ENCODE results near the gene BBS7.

The BBS7 gene

DNA sequence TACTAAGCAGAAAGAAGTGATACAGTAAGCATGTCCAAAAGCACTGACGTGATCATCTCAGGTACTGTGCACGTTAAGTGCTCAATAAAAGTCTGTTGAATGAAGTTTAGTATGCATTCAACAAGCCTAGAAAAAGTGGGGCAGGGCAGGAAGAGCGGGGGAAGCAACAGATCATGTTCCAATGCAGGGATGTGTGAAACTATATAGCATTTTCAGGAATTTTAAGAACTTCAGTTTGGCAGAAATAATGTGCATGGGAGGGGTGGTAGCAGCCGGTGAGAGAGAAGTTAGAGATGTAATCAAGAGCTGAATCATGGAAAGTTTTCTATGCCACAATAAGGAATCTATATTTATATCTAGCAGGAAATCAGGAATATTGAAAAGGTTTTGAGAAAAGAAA, 27.4 kb downstream of the BBS7 start:
- no peak overlapping the region for H3K4me3 ChIP-seq (ENCODE audit: low read depth, low read length)
- DNase-seq (ENCODE audit: low read depth): no peak
- in situ Hi-C loops (cut with HindIII; ENCODE audit: low sequenced_read_pairs): no loop called here
- TF ChIP-seq, protein P1, sequence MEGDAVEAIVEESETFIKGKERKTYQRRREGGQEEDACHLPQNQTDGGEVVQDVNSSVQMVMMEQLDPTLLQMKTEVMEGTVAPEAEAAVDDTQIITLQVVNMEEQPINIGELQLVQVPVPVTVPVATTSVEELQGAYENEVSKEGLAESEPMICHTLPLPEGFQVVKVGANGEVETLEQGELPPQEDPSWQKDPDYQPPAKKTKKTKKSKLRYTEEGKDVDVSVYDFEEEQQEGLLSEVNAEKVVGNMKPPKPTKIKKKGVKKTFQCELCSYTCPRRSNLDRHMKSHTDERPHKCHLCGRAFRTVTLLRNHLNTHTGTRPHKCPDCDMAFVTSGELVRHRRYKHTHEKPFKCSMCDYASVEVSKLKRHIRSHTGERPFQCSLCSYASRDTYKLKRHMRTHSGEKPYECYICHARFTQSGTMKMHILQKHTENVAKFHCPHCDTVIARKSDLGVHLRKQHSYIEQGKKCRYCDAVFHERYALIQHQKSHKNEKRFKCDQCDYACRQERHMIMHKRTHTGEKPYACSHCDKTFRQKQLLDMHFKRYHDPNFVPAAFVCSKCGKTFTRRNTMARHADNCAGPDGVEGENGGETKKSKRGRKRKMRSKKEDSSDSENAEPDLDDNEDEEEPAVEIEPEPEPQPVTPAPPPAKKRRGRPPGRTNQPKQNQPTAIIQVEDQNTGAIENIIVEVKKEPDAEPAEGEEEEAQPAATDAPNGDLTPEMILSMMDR (IDR thresholded peaks at IDR 0.05; ENCODE audit: low read depth, low read length, missing control alignments): no peak

DNA sequence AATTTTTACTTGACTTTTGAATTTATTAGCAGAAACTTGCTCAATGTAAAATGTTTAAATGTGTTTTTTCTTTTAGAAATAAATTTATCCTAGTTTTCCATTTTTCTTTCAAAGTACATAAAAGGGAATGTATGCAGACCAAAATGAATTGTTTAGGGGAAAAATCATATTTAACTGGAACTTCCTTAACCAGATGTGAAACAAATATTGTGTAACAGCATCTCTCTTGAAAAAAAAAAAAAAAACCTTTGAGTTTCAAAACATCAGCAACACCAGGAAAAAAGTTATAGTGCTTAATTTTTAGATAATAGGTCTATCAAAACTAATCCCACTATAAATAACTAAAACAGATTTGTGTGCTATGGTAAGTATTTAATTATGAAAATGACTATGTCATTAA, 32.1 kb downstream of the BBS7 start:
- in situ Hi-C loops (cut with HindIII; ENCODE audit: low sequenced_read_pairs): no loop called here
- DNase-seq (ENCODE audit: low read depth): no peak
- no peak overlapping the region for H3K4me3 ChIP-seq (ENCODE audit: low read depth, low read length)
- TF ChIP-seq, protein P1 (IDR thresholded peaks at IDR 0.05; ENCODE audit: low read depth, low read length, missing control alignments): no peak

DNA sequence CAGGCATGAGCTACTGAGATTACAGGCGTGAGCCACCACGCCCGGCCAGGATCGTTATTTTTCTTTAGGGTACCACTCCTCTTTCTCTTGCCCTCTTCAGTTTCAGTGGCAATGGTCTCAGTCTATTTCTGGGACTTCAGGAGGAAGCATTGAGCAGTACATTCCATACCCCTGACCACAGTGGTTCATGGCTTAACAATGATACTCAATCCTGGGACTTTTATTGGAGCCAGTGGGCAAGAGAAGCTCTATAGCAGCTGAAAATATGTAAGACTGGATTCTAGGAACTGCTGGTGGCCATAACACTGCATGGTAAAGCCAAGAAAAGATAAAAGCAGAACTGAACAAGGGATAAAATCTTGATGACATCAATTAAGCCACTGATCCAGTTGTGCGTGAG, 40.8 kb downstream of the BBS7 start:
- TF ChIP-seq, protein P1 (IDR thresholded peaks at IDR 0.05; ENCODE audit: low read depth, low read length, missing control alignments): no peak
- H3K4me3 ChIP-seq (ENCODE audit: low read depth, low read length): no peak overlapping the region
- DNase-seq (ENCODE audit: low read depth): no peak
- in situ Hi-C loops (cut with HindIII; ENCODE audit: low sequenced_read_pairs): no loop called here

DNA sequence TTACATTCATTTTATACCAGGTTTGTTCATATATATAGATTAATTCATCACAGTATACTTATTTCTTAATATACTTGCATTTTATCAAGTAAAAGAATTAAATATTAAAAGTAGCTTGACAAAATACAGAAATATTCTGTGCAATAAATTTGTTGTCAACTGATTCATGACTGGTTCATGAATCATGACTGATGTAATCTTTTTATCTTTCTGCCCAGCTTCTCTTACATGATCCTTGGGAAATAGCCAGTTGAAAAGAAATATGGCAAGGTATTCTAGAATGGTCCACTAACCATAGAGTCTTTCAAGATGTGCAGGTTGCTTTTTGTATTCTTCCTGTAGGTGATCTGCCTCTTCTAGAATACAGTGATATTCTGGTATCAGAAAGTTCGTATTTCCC, 42.4 kb downstream of the BBS7 start:
- TF ChIP-seq, protein P1 (IDR thresholded peaks at IDR 0.05; ENCODE audit: low read depth, low read length, missing control alignments): no peak
- no peak overlapping the region for H3K4me3 ChIP-seq (ENCODE audit: low read depth, low read length)
- in situ Hi-C loops (cut with HindIII; ENCODE audit: low sequenced_read_pairs): no loop called here
- no peak for DNase-seq (ENCODE audit: low read depth)

DNA sequence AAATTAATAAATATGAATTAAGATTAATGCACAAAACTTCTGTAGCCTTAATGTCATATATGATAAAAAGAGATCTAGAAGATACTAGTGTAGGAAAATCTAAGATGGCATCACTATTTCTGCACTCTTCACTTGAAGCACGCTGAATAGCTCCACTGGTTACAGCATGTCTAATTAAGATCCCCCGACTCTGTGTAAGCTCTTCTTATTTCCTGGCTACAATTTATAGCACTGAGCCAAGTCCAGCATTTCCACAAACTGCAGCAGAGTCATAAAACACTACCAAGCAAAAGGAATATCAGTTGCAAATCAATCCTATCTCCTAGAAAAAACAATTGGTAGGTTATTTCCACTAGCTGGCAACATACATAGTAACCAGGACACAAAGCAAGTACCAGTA, 45.3 kb downstream of the BBS7 start:
- in situ Hi-C loops (cut with HindIII; ENCODE audit: low sequenced_read_pairs): no loop called here
- TF ChIP-seq, protein P1 (IDR thresholded peaks at IDR 0.05; ENCODE audit: low read depth, low read length, missing control alignments): no peak
- no peak for DNase-seq (ENCODE audit: low read depth)
- H3K4me3 ChIP-seq (ENCODE audit: low read depth, low read length): no peak overlapping the region

DNA sequence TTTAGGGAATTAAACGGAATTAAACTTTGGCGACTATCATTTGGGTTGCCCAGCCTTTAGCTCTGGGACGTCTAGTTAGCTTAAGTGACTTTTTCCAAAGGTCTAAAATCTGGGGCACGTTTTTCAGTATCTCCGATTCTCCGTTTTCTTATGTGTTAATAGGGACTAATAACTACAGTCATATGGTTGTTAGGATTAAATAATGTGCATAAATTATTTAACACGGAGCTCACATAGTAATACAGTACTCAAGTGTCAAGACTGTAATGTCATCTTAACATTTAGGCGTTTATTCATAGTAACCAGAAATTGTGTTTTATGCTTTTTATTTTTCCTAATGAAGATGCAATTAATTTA, 46.1 kb downstream of the BBS7 start:
- no peak for DNase-seq (ENCODE audit: low read depth)
- H3K4me3 ChIP-seq (ENCODE audit: low read depth, low read length): peak overlapping the region; percentile 85
- in situ Hi-C loops (cut with HindIII; ENCODE audit: low sequenced_read_pairs): no loop called here
- TF ChIP-seq, protein P1 (IDR thresholded peaks at IDR 0.05; ENCODE audit: low read depth, low read length, missing control alignments): no peak

All from astrocyte of the cerebellum (primary cell).